Measurements from ENCODE around the gene ABCA4. TPM values are rescaled to one million over a fixed set of nuclear protein-coding genes. Genes with fewer than 3 reads are reported as not detected.

Gene ABCA4
- total and polyA plus RNA-seq, 2 donors (not counting 3 experiments of a cell fraction or from before 2014, with no cell fraction given), result 2.3 to 4.9 TPM

GRCh38 chr1:94093396-94093795 lies 27.6 kb downstream of the ABCA4 start:
- no peak for TF ChIP-seq GATA2 (IDR thresholded peaks at IDR 0.05; ENCODE audit: insufficient read depth, insufficient read length, low read depth, low read length)
- TF ChIP-seq EZH2 (IDR thresholded peaks at IDR 0.05; ENCODE audit: borderline replicate concordance, low read depth, low read length, severe bottlenecking), result no peak
- no peak for TF ChIP-seq MYC (IDR thresholded peaks at IDR 0.05; ENCODE audit: low read depth, low read length)
- TF ChIP-seq MAX (IDR thresholded peaks at IDR 0.05; ENCODE audit: insufficient read depth, insufficient read length), result no peak
- no peak for TF ChIP-seq CTCF (IDR thresholded peaks at IDR 0.05; ENCODE audit: extremely low read depth in 1 of 2, insufficient read depth in 1 of 2, low read depth in 1 of 2, low read length in 2 of 2)
- TF ChIP-seq POLR2AphosphoS5 (IDR thresholded peaks at IDR 0.05; ENCODE audit: insufficient read depth, low read depth, low read length), result no peak
- no peak for TF ChIP-seq JUN (IDR thresholded peaks at IDR 0.05; ENCODE audit: borderline replicate concordance, insufficient read depth, insufficient read length, low read depth)
- no peak for TF ChIP-seq FOS (IDR thresholded peaks at IDR 0.05; ENCODE audit: borderline replicate concordance, insufficient read depth, low read length)
- no peak for TF ChIP-seq POLR2A (IDR thresholded peaks at IDR 0.05; ENCODE audit: low read depth, low read length)
- no peaks in the 10 kb centered on the region for H3K27me3 ChIP-seq (ENCODE audit: control insufficient read depth in 2 of 2, insufficient read depth in 2 of 2, low read length in 2 of 2)
- CTCF ChIA-PET, result interaction anchor here (1.0 to 4.0 kb wide), 9 partner anchors 10 to 242 kb away, joined by 3 to 38 read pairs (median 8); no protein-coding TSS in a partner anchor
- H3K9ac ChIP-seq (replicated peaks; ENCODE audit: extremely low read depth, insufficient read depth, low read length), result peak overlapping the region; percentile 74
- DNase-seq (ENCODE audit: low read depth, low spot score) (no peak), FAIRE-seq (no peak)
- POLR2A ChIA-PET, result interaction anchor here (1.0 to 2.2 kb wide), 2 partner anchors 25 to 30 kb away, joined by 3 to 10 read pairs; no protein-coding TSS in a partner anchor
- intact Hi-C loops (cut with micrococcal nuclease), result no loop called here
- dilution Hi-C loops (cut with MboI; ENCODE audit: extremely low pct_ligation_motif_present, low sequenced_read_pairs), result no loop called here
- H3K4me2 ChIP-seq (ENCODE audit: insufficient read depth, low read length), result no peak overlapping the region
- no peaks in the 10 kb centered on the region for H3K36me3 ChIP-seq (ENCODE audit: control insufficient read depth in 2 of 2, extremely low read depth in 1 of 2, insufficient read depth in 2 of 2, low read length in 2 of 2)
- BruUV-seq (replicated peaks), result no TSS peak
- peak overlapping the region; percentile 91 for H3K27ac ChIP-seq (ENCODE audit: insufficient read depth, low read depth, low read length)
- no peak overlapping the region for H2AFZ ChIP-seq (ENCODE audit: low read depth, low read length)
- H3K9me3 ChIP-seq (replicated peaks; ENCODE audit: control insufficient read depth, insufficient read depth, low read length), result no peaks in the 10 kb centered on the region
- no peaks in the 10 kb centered on the region for H3K9me1 ChIP-seq (replicated peaks; ENCODE audit: control insufficient read depth, extremely low read depth, insufficient read depth, low read length)
- no peak overlapping the region for H3K4me3 ChIP-seq (replicated peaks in 1 of 3; ENCODE audit: insufficient read depth in 1 of 3, low read depth in 1 of 3, low read length in 3 of 3)
- no peaks in the 10 kb centered on the region for H4K20me1 ChIP-seq (replicated peaks; ENCODE audit: control insufficient read depth, extremely low read depth, insufficient read depth, low read length)
- H3K4me1 ChIP-seq (ENCODE audit: control insufficient read depth, extremely low read depth, insufficient read depth, low read length), result peaks cover 56% of the 10 kb centered on the region
- no peaks in the 10 kb centered on the region for H3K79me2 ChIP-seq (ENCODE audit: control insufficient read depth, insufficient read depth, low read length)

Data from endothelial cell of umbilical vein (primary cell).